NCI-H1105 (cell line): ENCODE results near the gene DAG1.

Experiments
- DNase-seq: peaks from one replicate; lab custom pipeline; 2025; lab: John Stamatoyannopoulos, UW

DAG1 gene

DNA sequence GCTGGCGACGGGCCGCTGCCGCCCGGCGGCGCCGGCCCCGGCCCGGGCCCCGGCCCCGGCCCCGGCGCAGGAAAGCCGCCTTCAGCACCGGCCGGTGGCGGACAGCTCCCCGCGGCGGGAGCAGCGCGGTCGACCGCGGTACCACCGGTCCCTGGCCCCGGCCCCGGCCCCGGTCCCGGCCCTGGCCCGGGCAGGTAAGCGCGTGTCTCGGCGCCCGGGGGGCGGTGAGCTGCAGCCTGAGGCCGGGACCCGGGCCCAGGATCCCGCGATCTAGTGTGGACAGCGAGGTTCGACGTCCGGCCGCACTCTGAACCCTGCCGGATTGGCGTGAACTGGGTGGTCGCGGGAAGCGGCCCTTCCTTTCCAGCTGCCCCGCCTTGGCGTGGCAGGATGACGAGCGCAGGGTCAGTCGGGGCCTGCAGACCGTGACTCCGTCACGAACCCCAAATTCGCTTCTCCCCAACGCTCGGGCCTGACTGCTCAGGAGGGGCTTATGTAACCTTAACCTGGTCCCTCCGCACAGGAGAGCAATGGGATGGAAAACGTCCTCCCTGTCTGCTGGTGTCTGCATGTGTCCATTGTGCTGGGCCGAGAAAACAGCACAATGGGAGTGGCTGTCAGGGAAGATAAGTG lies 84.7 kb downstream of the DAG1 start:
- no peak for DNase-seq

DNA sequence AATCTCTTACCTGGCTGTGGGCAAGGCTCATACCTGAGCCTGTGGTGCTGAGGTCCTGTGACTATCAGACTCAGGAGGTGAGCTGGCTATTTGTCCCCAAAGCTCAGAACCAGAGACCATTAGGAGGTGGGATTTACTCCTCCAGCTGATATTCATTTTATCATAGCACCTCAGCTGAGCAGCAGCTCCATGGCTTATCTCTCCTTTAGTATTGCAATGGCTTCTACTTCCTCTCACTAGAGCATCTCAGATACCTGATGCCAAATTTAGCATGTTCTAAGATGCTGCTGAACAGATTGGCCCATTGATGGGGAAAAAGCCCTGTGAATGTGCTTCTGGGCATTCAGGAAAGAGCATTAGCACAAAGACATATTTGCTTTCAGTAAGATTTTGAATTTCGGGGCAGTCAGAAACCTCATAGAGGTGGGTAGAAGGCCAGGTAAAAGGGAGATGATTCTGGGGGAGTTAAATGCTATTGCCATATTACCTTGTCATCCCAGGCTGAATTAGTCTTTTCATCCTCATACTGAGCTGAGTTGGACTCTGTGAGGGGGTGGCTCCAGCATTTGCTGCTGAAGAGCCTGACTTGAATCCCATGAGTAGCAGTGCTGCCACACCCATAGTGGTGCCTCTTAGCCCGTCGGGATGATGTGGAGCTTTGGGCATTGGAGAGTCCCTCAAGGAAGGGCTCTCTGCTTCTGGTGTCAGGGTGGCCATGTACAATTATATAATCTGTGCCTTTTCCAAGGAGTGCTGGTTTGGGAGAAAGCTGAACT lies 86.6 kb downstream of the DAG1 start:
- DNase-seq: no peak

DNA sequence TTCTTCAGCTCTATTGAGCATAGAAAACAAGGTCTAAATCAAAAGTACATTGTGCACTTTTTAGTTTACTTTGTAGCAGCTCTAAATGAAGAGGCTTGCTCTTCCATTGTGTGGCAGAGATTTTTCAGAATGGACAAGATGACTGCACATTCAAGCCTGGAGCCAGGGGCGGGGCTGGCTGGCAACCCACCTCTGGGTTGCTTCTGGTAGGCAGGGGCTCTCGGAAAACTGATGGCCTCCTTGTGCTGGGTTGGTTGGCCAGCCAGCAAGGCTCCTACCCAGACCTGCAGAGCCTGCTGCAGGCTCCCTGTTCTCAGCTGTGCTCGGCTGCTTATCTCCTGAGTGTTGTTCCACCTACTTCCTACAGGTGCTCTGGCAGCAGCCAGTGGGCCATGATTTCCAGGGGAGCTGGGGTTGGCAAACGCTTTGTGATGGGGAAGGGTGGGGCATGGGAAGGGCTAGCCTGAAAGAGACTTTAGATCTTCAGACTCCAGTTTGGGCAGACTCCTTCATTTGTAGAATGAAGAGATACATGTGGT lies 93.0 kb downstream of the DAG1 start:
- no peak for DNase-seq

DNA sequence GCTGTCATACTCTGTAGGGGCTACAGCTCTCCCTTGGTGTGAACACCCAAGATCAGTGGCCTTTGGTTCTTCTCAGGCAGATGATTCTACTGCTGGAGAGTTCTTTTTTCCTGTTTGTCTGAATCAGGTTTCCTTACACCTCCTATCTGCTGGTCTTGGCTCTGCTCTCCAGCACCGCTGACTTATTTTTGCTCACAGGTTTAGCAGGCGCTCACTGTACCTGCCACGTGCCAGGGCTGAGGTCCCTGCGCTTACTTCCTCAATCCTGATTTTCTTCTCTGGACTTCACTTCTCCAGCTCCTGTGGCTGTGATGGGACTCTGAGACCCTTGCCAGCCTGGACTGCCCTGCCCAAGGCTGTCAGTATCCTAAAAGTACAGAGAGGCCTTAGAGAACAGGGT lies 93.7 kb downstream of the DAG1 start:
- DNase-seq: no peak

DNA sequence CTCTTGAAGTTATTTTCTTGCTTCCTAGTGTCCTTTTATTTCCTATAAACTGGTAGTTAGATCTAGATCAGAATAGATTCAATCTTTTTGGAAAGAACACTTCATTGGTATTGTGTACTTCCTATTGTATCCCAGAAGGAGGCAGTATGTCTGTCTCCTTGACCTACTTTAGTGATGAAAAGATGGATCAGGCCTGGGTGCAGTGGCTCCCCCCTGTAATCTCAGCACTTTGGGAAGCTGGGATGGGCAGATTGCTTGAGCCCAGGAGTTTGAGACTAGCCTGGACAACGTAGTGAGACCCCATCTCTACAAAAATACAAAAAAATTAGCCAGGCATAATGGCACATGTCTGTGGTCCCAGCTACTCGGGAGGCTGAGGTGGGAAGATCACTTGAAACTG lies 96.2 kb downstream of the DAG1 start:
- DNase-seq: no peak

DNA sequence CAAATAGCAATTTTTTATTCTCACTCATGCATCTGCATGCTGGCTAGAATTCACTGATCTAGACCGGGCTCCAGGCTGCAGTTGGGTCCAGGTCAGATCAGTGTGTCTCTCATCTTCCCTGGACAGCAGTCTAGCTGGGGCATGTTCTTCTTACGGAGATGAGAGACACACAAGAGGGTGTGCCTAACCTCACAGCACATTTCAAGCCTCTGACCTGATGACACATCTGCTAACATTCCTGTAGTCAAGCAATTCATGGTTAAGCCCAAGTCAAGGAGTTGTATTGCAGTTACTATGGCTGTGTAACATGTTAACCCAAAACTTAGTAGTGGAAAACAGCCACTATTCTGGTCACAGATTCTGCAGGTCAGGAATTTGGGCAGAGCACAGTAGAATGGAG lies 97.3 kb downstream of the DAG1 start:
- no peak for DNase-seq

DNA sequence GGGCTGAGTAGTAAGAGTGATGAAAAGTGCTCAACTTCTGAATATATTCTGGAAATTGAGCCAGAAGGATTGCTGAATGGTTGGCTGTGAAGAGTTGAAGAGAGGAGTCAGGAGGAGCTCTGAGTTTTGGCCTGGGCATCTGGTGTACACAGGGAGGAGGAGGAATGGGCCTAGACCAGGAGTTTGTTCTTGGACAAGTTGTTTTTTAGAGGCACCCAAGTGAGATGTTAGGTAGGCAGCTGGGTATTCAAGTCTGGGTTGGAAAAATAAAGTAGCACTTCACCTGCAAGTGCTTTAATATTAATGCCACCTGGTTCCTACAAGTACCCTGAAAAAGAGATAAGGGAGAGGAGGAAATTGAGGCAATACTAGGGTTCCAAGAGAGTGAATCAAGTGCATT lies 98.9 kb downstream of the DAG1 start:
- no peak for DNase-seq

DNA sequence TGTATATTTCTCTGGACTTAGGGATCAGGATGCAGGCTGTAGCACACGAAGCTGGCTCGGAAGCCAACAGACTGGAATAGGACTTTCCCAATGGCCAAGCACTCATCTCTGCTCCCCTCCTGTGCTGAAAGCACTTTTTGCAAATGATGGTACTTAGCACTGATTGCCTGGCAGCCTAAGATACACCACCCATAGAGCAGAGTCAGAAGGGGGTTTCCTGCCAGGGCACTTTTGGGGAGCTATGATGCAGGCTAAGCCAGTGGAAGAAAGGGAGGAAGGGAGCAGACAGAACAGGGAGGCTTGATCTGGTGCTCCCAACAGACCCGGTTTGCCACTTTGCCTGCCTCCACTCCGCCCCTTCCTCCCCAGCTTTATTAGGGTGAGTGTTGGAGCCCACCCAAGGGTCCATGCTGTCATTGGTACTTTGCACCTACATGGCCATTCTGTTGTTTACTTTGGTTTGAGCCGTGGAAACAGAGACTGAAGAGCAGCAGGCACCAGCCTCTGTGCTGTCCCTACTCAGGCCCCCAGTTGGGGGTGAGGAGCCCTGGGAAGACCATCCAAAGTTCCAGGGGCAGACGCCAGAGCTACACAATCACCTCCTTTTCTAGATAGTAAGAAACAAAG lies 100.1 kb downstream of the DAG1 start:
- no peak for DNase-seq

DNA sequence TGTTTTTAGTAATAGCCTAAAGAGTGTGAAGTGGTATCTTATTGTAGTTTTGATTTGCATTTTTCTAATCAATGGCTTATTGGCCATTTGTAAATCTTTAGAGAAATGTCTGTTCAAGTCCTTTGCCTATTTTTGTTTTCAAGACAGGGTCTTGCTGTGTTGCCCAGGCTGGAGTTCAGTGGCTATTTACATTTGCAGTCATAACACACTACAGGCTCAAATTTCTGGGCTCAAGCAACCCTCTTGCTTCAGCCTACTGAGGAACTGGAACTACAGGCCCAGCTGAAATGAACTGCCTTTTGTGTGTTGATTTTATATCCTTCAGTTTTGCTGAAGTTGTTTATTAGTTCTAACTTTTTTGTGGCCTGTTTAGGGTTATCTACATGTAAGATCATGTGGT lies 112.1 kb downstream of the DAG1 start:
- no peak for DNase-seq
